Keratinocyte (primary cell): ENCODE data around the gene STRN3. TPM values are rescaled to one million over a fixed set of nuclear protein-coding genes. Genes with fewer than 3 reads are reported as not detected.
A peak's percentile ranks its signal among the peaks of the same experiment; 100 is the strongest.

Source experiments
- DNase-seq: peaks from one replicate; pipeline ENCODE4 v3.0.0-alpha.2; 2011; ENCODE audit warnings: low read depth, missing footprints, low spot score
- FAIRE-seq: peaks from 2 replicates; lab custom pipeline; 2011; peaks lifted over from hg19 to GRCh38; lab: Jason Lieb, UNC
- H2AFZ ChIP-seq: 2 replicates; pipeline ENCODE4 v1.6.0; 2012; ENCODE audit warnings: low read length, control low read depth, inconsistent platforms; ENCODE audit not compliant: control insufficient read depth
- H3K27ac ChIP-seq: 2 replicates; pipeline ENCODE4 v1.5.1; 2011; ENCODE audit warnings: low read length; ENCODE audit not compliant: control insufficient read depth, insufficient read depth
- H3K27me3 ChIP-seq: 3 replicates; pipeline ENCODE4 v1.6.0; 2011; ENCODE audit warnings: low read length; ENCODE audit not compliant: control insufficient read depth, insufficient read depth; ENCODE audit errors: extremely low read depth
- H3K36me3 ChIP-seq, 2 experiments: 2 replicates in 1 of 2; 3 replicates in 1 of 2; pipeline ENCODE4 v1.5.1; 2011; ENCODE audit warnings: low read length in 2 of 2, mild to moderate bottlenecking in 1 of 2; ENCODE audit not compliant: control insufficient read depth in 2 of 2, insufficient read depth in 2 of 2; ENCODE audit errors: extremely low read depth in 1 of 2
- H3K4me1 ChIP-seq: 3 replicates; pipeline ENCODE4 v1.5.1; 2011; ENCODE audit warnings: low read length; ENCODE audit not compliant: control insufficient read depth, insufficient read depth; ENCODE audit errors: extremely low read depth
- H3K4me2 ChIP-seq: 3 replicates; pipeline ENCODE4 v1.6.0; 2011; ENCODE audit warnings: low read depth, low read length; ENCODE audit not compliant: control insufficient read depth, insufficient read depth; ENCODE audit errors: extremely low read depth
- H3K4me3 ChIP-seq, 3 experiments: fragments of 200-600 bp in 1 of 3; sonication (generic) in 1 of 3; 2 replicates in 2 of 3; 3 replicates in 1 of 3; pipeline ENCODE4 v1.5.1; 2011 to 2016; ENCODE audit warnings: low read length in 3 of 3, mild to moderate bottlenecking in 3 of 3, control low read depth in 2 of 3, inconsistent platforms in 1 of 3, low read depth in 1 of 3, mixed read lengths in 1 of 3, mixed run types in 1 of 3, moderate library complexity in 1 of 3; ENCODE audit not compliant: control insufficient read depth in 2 of 3, insufficient read depth in 2 of 3; ENCODE audit errors: extremely low read depth in 1 of 3
- H3K79me2 ChIP-seq: 2 replicates; pipeline ENCODE4 v1.6.0; 2012; ENCODE audit warnings: low read length; ENCODE audit not compliant: control insufficient read depth, insufficient read depth
- H3K9ac ChIP-seq: 3 replicates; pipeline ENCODE4 v1.6.0; 2011; ENCODE audit warnings: low read length; ENCODE audit not compliant: control insufficient read depth, insufficient read depth; ENCODE audit errors: extremely low read depth
- H3K9me1 ChIP-seq: 3 replicates; pipeline ENCODE4 v1.6.0; 2011; ENCODE audit warnings: low read length; ENCODE audit not compliant: control insufficient read depth, insufficient read depth; ENCODE audit errors: extremely low read depth
- H3K9me3 ChIP-seq: 2 replicates; pipeline ENCODE4 v1.5.1; 2012; ENCODE audit warnings: low read depth, low read length; ENCODE audit not compliant: control insufficient read depth
- H4K20me1 ChIP-seq: 3 replicates; pipeline ENCODE4 v1.6.0; 2011; ENCODE audit warnings: low read length; ENCODE audit not compliant: control insufficient read depth, insufficient read depth; ENCODE audit errors: extremely low read depth
- EZH2 ChIP-seq: IDR thresholded peaks from one replicate; pipeline ENCODE4 v1.6.1; 2012; ENCODE audit warnings: inconsistent platforms, mild to moderate bottlenecking, low read length, moderate library complexity
- dilution Hi-C: fragments of 300-500 bp; cut with MboI; formaldehyde crosslinking; loops from one replicate; pipeline ENCODE4 v1.7.0; 2020; ENCODE audit warnings: low sequenced_read_pairs; ENCODE audit not compliant: extremely low pct_ligation_motif_present
- polyA plus RNA-seq, 5 experiments: library from polyadenylated mRNA; depleted of rRNA in 3 of 5; stranded (reverse) in 3 of 5; stranded (forward) in 1 of 5; unstranded in 1 of 5; fragments of >200 nt; gene quantifications; 1 replicate in 1 of 5; 2 replicates in 3 of 5; 3 replicates in 1 of 5; pipeline versions ENCODE4 v1.2.1 to v1.2.3, GENCODE V29; 2011 to 2012; ENCODE audit warnings: missing spikeins in 2 of 5, low read depth in 1 of 5, low replicate concordance in 1 of 5
- TF ChIP-seq, protein P1 (sequence below), 3 experiments: IDR thresholded peaks in 1 of 3; conservative IDR thresholded peaks in 1 of 3; optimal IDR thresholded peaks in 1 of 3; 2 replicates in 2 of 3; 3 replicates in 1 of 3; pipeline versions ENCODE3 to v1.5.1; 2011; ENCODE audit warnings: low read length in 3 of 3, mild to moderate bottlenecking in 3 of 3, moderate library complexity in 2 of 3, control low read depth in 1 of 3, inconsistent platforms in 1 of 3; ENCODE audit not compliant: insufficient read depth in 2 of 3; ENCODE audit errors: extremely low read depth in 1 of 3

Gene STRN3
- polyA plus RNA-seq, 1 donor (not counting 4 experiments of a cell fraction or from before 2014, with no cell fraction given), result 38.1 TPM

DNA sequence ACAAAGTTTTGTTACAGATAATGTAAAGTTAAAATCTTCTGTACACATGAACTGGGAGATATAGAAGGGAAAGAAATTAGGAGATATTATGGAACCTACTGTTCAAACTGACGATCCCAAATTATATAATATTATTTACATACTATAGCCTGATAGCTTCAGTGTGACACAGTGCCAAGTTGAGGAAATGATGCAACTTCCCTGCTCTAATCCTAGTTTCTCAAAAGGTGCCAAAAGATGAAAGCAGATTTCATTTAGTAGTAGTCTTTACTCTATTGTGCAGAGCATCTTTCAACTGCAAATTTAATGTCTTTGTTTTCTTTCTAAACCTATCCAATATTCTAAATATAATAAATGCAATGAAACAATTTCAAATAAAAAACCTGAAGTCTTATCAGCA is 104.9 kb downstream of the STRN3 start:
- Histone ChIP-seq H3K9me1 (no peaks in the 10 kb centered on the region), H3K27ac (peak overlapping the region; percentile 19), H3K4me3 (no peak overlapping the region), H2AFZ (no peak overlapping the region), H3K79me2 (peaks cover 2% of the 10 kb centered on the region), H3K4me2 (no peak overlapping the region), H4K20me1 (no peaks in the 10 kb centered on the region), H3K27me3 (no peaks in the 10 kb centered on the region), H3K9me3 (no peaks in the 10 kb centered on the region), H3K36me3 (peaks cover 0 to 5% of the 10 kb centered on the region in 2 experiments), H3K4me1 (peaks cover 7% of the 10 kb centered on the region), H3K9ac (no peak overlapping the region)
- dilution Hi-C loops, result no loop called here
- FAIRE-seq (no peak), DNase-seq (no peak)
- no peak for TF ChIP-seq EZH2
- TF ChIP-seq, protein P1, sequence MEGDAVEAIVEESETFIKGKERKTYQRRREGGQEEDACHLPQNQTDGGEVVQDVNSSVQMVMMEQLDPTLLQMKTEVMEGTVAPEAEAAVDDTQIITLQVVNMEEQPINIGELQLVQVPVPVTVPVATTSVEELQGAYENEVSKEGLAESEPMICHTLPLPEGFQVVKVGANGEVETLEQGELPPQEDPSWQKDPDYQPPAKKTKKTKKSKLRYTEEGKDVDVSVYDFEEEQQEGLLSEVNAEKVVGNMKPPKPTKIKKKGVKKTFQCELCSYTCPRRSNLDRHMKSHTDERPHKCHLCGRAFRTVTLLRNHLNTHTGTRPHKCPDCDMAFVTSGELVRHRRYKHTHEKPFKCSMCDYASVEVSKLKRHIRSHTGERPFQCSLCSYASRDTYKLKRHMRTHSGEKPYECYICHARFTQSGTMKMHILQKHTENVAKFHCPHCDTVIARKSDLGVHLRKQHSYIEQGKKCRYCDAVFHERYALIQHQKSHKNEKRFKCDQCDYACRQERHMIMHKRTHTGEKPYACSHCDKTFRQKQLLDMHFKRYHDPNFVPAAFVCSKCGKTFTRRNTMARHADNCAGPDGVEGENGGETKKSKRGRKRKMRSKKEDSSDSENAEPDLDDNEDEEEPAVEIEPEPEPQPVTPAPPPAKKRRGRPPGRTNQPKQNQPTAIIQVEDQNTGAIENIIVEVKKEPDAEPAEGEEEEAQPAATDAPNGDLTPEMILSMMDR (optimal IDR thresholded peaks at IDR 0.05 in 1 of 3, IDR thresholded peaks at IDR 0.05 in 1 of 3, conservative IDR thresholded peaks at IDR 0.05 in 1 of 3; ENCODE audit: extremely low read depth in 1 of 3, insufficient read depth in 2 of 3, low read length in 3 of 3), result no peak

DNA sequence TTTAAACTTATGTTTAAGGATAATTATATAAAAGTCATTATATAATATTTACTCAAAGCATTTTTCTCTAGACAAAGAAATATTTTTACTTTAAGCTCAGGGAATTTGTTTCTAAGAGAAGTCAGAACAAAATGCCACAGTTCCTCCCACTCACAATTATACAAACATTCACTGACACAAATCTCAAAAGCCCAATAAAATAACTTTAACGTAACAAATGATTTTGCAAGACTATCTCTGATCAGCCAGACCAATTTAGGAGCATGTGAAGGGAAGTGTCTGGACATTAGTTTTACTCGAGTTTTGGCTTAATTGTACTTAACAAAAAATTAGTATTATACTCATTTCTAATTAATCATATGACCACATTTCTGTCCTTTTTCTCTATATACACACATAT is 110.6 kb downstream of the STRN3 start:
- Histone ChIP-seq H3K4me2 (no peak overlapping the region), H3K4me1 (no peaks in the 10 kb centered on the region), H3K36me3 (peaks cover 0 to 4% of the 10 kb centered on the region in 2 experiments), H3K9me1 (no peaks in the 10 kb centered on the region), H2AFZ (no peak overlapping the region), H3K9me3 (no peaks in the 10 kb centered on the region), H3K4me3 (no peak overlapping the region), H3K79me2 (no peaks in the 10 kb centered on the region), H3K9ac (no peak overlapping the region), H4K20me1 (no peaks in the 10 kb centered on the region), H3K27ac (no peak overlapping the region), H3K27me3 (no peaks in the 10 kb centered on the region)
- FAIRE-seq (no peak), DNase-seq (no peak)
- TF ChIP-seq, protein P1 (optimal IDR thresholded peaks at IDR 0.05 in 1 of 3, IDR thresholded peaks at IDR 0.05 in 1 of 3, conservative IDR thresholded peaks at IDR 0.05 in 1 of 3; ENCODE audit: extremely low read depth in 1 of 3, insufficient read depth in 2 of 3, low read length in 3 of 3), result no peak
- no peak for TF ChIP-seq EZH2
- dilution Hi-C loops, result no loop called here
